Aorta (tissue), 5 donors: ENCODE results near the gene STK10. TPM values are rescaled to one million over a fixed set of nuclear protein-coding genes. Genes with fewer than 3 reads are reported as not detected.

Experiments
- ATAC-seq: fragments of 200-7000 bp; cut with Tn5 transposase; one replicate; pipeline ENCODE4 v1.9.1; 2022; ENCODE audit warnings: moderate library complexity; ENCODE audit not compliant: low FRiP score
- DNase-seq, 2 donors: peaks; one replicate each; pipeline ENCODE4 v3.0.0-alpha.2; 2020
- H3K27ac ChIP-seq, 2 donors: one replicate each; pipeline ENCODE4 v1.5.1; 2013; ENCODE audit warnings: low read length in 2 of 2, mild to moderate bottlenecking in 2 of 2, moderate library complexity in 2 of 2, control low read depth in 1 of 2, inconsistent platforms in 1 of 2, low read depth in 1 of 2
- H3K27me3 ChIP-seq, 2 donors: one replicate each; pipeline ENCODE4 v1.6.1; 2013; ENCODE audit warnings: control low read depth in 1 of 2, low read length in 1 of 2, mild to moderate bottlenecking in 1 of 2, moderate library complexity in 1 of 2; ENCODE audit not compliant: insufficient read depth in 2 of 2, control insufficient read depth in 1 of 2
- H3K36me3 ChIP-seq, 2 donors: one replicate each; pipeline ENCODE4 v1.6.1; 2013; ENCODE audit warnings: control low read depth in 1 of 2, low read length in 1 of 2, mild to moderate bottlenecking in 1 of 2; ENCODE audit not compliant: insufficient read depth in 2 of 2, control insufficient read depth in 1 of 2
- H3K4me1 ChIP-seq, 2 donors: one replicate each; pipeline ENCODE4 v1.6.1; 2013; ENCODE audit warnings: low read length in 2 of 2, control low read depth in 1 of 2, mild to moderate bottlenecking in 1 of 2, moderate library complexity in 1 of 2; ENCODE audit not compliant: insufficient read depth in 2 of 2, control insufficient read depth in 1 of 2
- H3K4me3 ChIP-seq, 2 donors: one replicate each; pipeline ENCODE4 v1.5.1; 2013; ENCODE audit warnings: low read length in 2 of 2, control low read depth in 1 of 2, mild to moderate bottlenecking in 1 of 2
- H3K9me3 ChIP-seq: one replicate; pipeline ENCODE4 v1.6.1; 2013; ENCODE audit warnings: mild to moderate bottlenecking, low read length; ENCODE audit not compliant: control insufficient read depth
- WGBS, 2 donors: extraction: QIAGEN DNeasy Blood & Tissue Kit; methylation state at CpG; one replicate each; pipeline ENCODE4 v1.1.7; 2013; 5-methylcytosine and 5-hydroxymethylcytosine counted together
- intact Hi-C, 2 donors: fragments of 100-400 bp; cut with DNase I; formaldehyde crosslinking; loops; one replicate each; pipeline versions ENCODE4 v1.14.2 to v1.15.0; 2022
- polyA plus RNA-seq, 2 donors: library from polyadenylated mRNA; stranded (reverse); fragments of 200-250 nt; gene quantifications; one replicate each; pipeline ENCODE4 v1.2.3, GENCODE V29; 2013
- total RNA-seq, 2 donors: library from RNA; stranded (reverse); fragmentation: NEBNext Ultra II Directional; extraction: Animal tissue kit (Norgen Biotek cat#: 25700); gene quantifications; one replicate each; pipeline ENCODE4 v1.2.1, GENCODE V29; 2021
- donor health status: healthy with polysubstance abuse.
- donor health status: Bipolar disorder and iron deficiency.
- donor health status: DM: no; HTN: no; CAD: no.
- donor health status: DM: no; HTN: no; CAD: no.
- donor health status: DM: yes; HTN: yes; CAD: no.

The STK10 gene
- total and polyA plus RNA-seq, 4 donors, result 4.1 to 67.7 (median 18.8) TPM

DNA sequence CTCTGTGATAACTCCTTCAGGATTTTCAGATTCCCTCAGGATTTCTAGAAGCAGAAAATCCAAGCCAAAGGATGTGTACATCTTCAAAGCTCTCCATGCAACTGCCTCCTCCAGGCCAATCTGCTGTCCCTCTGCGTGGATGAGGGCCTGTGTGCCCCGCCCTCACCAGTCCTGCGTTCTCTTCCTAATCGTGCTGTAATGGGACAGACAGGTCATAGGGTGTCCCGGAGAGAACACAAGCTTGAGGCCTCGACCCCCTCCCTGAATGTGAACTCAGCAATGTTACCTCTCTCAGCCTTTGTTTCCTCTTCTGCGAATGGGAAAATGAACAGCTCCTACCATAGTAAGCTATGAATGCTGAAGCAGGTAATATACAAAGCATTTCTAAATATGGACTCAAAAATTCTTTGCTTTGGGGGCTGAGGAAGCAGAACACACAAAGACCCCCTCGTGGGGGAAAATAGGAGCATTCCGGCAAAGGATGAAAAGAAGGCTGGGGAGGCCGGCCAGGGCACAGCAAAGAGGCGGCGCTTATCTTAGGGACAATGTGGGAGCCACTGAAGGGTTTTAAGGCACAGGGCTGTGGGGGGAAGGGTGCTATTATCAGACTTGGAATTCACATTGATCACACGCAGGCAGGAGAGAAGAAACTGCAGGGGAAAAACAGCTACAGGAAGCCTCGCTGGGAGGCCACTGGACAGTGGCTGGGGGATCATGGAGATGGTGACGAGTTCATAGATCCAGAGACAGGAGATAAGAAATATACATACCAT is 124.4 kb downstream of the STK10 start:
- no peak overlapping the region for H3K4me3 ChIP-seq
- no peaks in the 10 kb centered on the region for H3K4me1 ChIP-seq
- peak in 1 of 2 donors; percentile 26 for DNase-seq
- H3K27me3 ChIP-seq, result no peaks in the 10 kb centered on the region
- intact Hi-C loops, result no loop called here
- H3K9me3 ChIP-seq, result no peaks in the 10 kb centered on the region
- no peak overlapping the region for H3K27ac ChIP-seq
- peaks cover 0 to 2% of the 10 kb centered on the region in 2 donors for H3K36me3 ChIP-seq
- ATAC-seq, result no peak
- WGBS, 2 donors, result 80% methylated on average over 15 of the region's 15 CpGs

DNA sequence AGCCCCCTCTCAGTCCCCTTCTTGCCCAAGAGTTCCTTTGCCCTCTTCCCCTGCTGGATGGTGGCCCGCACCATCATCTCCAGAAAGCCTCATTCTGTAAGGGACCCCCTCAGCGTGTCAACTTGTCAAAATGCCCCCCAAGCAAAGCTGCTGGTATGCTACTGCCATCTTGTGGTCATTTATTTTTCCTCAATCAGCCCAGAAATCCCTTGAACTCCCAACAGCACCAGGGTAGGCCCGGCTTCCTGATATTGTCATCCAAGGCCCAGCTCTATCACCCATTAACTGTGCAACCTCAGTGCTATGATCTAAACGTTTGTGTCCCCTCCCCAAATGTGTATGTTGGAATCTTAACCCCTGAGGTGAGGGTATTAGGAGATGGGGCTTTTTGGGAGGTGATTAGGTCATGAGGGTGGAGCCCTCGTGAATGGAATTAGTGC is 128.3 kb downstream of the STK10 start:
- WGBS, 2 donors, result 71 to 79% methylated on average over 5 of the region's 5 CpGs
- no peaks in the 10 kb centered on the region for H3K4me1 ChIP-seq
- intact Hi-C loops, result no loop called here
- DNase-seq, result no peak
- no peaks in the 10 kb centered on the region for H3K9me3 ChIP-seq
- no peak overlapping the region for H3K27ac ChIP-seq
- H3K27me3 ChIP-seq, result no peaks in the 10 kb centered on the region
- H3K4me3 ChIP-seq, result no peak overlapping the region
- H3K36me3 ChIP-seq, result peaks cover 0 to 2% of the 10 kb centered on the region in 2 donors
- ATAC-seq, result no peak

DNA sequence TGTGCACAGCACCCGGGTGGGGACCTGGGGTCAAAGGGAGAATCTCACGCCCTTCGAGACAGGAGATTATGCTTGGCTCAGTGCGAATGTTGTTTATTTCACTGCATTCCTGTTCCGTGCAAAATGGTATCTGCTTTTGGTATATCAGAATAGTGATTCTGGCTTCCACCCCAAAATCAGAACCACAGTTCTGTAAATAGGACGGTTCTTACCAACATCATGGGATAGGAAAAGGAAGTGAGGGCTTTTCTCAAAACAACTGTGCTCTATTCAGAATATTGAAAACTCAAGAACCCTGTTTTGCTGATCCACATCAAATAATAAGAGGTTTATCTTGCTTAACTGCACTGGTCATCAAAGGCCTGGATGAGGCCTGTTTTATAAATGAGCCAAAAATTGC is 129.9 kb downstream of the STK10 start:
- no peaks in the 10 kb centered on the region for H3K27me3 ChIP-seq
- WGBS, 2 donors, result 90 to 93% methylated on average over 6 of the region's 6 CpGs
- H3K4me3 ChIP-seq, result no peak overlapping the region
- no peak for ATAC-seq
- no peaks in the 10 kb centered on the region for H3K36me3 ChIP-seq
- intact Hi-C loops, result no loop called here
- H3K9me3 ChIP-seq, result no peaks in the 10 kb centered on the region
- no peak for DNase-seq
- H3K4me1 ChIP-seq, result no peaks in the 10 kb centered on the region
- H3K27ac ChIP-seq, result no peak overlapping the region

DNA sequence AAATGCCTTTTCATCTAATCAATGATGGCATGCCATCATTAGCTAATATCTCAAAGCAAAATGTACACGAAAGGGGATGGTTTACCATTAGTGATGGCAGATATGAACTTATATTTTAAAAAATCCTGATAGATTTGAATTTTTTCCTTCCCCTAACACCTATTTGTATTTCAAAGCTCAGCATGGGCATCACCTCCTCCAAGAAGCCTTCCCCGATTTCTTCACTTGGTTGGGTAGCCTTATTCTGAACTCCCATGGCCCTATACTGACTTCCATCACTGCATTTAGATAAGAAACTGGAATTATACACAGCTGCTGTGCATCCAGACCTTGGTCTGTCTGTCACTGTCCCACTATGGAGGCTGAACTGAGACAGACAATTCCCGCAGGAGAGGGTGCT is 132.0 kb downstream of the STK10 start:
- no peaks in the 10 kb centered on the region for H3K9me3 ChIP-seq
- H3K4me1 ChIP-seq, result no peaks in the 10 kb centered on the region
- H3K27me3 ChIP-seq, result no peaks in the 10 kb centered on the region
- WGBS, 2 donors, result 96 to 98% methylated on average over 3 of the region's 3 CpGs
- no peak overlapping the region for H3K27ac ChIP-seq
- no peak for DNase-seq
- ATAC-seq, result no peak
- H3K4me3 ChIP-seq, result no peak overlapping the region
- intact Hi-C loops, result no loop called here
- H3K36me3 ChIP-seq, result peaks cover 0 to 2% of the 10 kb centered on the region in 2 donors

DNA sequence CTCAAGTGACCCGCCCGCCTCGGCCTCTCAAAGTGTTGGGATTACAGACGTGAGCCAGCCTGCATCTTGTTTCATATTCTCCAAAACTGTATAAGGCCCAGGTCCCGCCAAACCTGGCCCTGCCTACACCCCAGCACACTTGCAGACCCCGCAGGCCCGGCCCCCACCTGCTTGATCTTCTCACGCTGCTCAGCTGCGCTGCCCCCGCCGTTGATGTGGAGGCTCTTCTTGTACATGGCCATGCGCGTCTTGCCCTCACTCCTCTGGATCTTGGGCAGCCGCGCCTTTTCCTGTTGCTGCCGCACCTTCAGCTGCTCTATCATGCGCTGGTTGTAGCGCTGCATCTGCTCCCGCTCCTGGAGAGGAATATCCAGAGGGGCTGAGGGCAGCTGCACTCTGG is 132.6 kb downstream of the STK10 start:
- no peak for DNase-seq
- no peak for ATAC-seq
- intact Hi-C loops, result no loop called here
- Histone ChIP-seq H3K4me3 (no peak overlapping the region), H3K27me3 (no peaks in the 10 kb centered on the region), H3K9me3 (no peaks in the 10 kb centered on the region), H3K27ac (no peak overlapping the region), H3K4me1 (no peaks in the 10 kb centered on the region), H3K36me3 (peaks cover 0 to 2% of the 10 kb centered on the region in 2 donors)
- 95 to 97% methylated on average over 19 of the region's 19 CpGs for WGBS, 2 donors

DNA sequence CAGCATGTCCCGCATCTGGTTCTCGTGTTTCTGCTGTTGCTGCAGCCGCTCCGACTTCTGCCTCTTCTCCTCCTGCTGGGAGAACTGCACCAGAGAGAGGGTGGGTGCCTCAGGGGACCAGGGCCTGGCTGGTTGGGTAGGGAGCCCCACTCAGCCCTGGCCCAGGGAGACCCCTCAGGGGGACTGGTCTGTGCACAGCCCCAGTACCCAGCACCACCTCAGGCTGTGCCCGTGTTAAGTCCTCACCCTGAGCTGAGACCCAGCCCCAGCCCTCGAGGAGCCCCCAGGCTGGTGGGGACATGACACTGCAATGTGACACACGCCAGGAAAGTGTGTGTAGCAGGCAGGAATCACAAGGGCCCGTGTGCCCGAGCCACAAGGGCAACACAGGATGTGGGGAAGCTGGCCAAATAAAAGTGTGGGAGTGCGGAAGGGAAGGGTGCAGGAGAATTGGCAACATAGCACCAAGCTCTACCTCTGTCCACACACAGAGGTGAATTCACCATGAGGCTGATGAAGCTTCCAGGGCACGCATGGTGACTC is 133.3 kb downstream of the STK10 start:
- Histone ChIP-seq H3K27me3 (no peaks in the 10 kb centered on the region), H3K9me3 (no peaks in the 10 kb centered on the region), H3K36me3 (peaks cover 0 to 2% of the 10 kb centered on the region in 2 donors), H3K4me1 (no peaks in the 10 kb centered on the region), H3K27ac (no peak overlapping the region), H3K4me3 (no peak overlapping the region)
- WGBS, 2 donors, result 88% methylated on average over 10 to 11 of the region's 11 CpGs
- no peak for DNase-seq
- intact Hi-C loops, result no loop called here
- ATAC-seq, result no peak

DNA sequence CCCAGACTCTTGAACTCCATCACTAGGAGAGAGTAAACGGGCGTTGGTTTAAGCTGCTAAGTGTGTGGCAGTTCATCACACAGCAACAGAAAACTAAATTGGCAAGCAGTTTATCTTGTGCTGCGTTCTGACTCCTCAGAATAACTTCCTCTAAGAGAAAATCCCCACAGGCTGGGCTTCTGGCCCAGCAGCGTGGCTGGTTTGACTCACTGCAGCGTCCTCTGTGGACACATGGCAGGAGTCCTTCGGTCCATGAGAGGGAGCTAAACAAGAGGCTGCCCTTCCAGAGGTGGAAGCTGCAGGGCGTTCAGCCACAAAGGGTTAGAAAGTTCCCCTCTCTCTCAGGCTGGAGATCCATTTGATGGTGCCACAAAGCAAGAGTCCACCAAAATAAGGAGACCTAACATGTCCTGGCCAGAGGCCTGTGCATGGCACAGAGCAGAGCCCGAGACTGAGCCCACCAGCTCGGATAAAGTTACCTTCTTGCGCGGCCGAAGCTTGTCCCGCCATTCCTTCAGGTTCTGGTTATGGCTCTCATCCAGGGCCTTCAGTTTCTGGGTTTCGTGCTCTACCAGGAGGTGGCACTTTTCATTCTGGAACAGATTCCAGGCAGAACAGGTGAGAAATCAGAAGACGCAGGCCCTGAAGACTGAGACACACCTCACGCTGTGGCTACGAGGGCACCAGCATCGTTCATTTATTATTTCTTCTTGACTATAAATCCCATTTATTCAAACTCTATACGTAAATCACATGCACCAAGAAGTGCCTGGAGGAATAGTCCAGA is 135.4 kb downstream of the STK10 start:
- H3K27ac ChIP-seq, result peak overlapping the region in 1 of 2 donors; percentile 8
- ATAC-seq (no peak), DNase-seq (peak in 1 of 2 donors; percentile 81)
- H3K4me3 ChIP-seq, result no peak overlapping the region
- H3K9me3 ChIP-seq, result no peaks in the 10 kb centered on the region
- H3K27me3 ChIP-seq, result no peaks in the 10 kb centered on the region
- 64 to 66% methylated on average over 19 of the region's 19 CpGs for WGBS, 2 donors
- intact Hi-C loops, result no loop called here
- peaks cover 0 to 2% of the 10 kb centered on the region in 2 donors for H3K36me3 ChIP-seq
- no peaks in the 10 kb centered on the region for H3K4me1 ChIP-seq

DNA sequence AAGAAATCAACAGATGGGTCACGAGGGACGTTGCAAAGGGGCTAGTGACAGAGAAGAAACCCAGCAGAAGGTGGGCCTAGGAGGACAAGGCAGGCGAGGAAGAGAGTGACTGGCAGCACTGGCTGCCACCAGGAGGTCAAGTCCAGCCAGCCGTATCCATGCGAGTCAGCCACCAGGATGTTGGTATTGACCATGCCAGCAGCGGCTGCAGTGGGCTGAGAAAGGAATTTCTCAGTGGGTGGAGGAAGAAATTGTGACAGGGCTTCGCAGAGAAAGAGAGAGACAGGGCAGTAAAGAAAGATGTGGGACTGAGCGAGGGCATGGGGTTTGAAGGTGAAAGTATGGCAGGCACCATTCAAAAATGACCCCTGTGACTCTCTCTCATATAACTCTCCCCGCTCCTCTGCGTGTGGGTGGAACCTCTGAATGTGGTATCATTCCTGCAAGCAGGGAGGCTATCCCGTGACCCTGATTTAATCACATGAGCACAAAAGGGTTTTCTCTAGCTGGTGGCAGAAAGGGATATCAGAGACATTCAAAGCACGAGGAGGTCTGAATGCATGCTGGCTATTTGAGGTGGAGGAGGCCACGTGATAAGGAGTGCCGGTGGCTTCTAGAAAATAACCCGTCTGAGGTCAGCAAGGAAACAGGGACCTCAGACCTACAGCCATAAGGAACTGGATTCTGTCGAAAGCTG is 136.2 kb downstream of the STK10 start:
- Histone ChIP-seq H3K9me3 (no peaks in the 10 kb centered on the region), H3K27ac (peak overlapping the region; percentile 8 to 12), H3K27me3 (no peaks in the 10 kb centered on the region), H3K36me3 (peaks cover 0 to 2% of the 10 kb centered on the region in 2 donors), H3K4me1 (no peaks in the 10 kb centered on the region), H3K4me3 (no peak overlapping the region)
- DNase-seq (no peak), ATAC-seq (no peak)
- intact Hi-C loops, result no loop called here
- 64 to 65% methylated on average over 16 of the region's 16 CpGs for WGBS, 2 donors
